NCI-H146 (cell line): ENCODE measurements around the gene RNF20.
"Not testable (repeated sequence)": the region's sequence is repeated elsewhere in the genome, so short reads cannot be mapped to it uniquely, and the experiment has no call there.

ENCODE experiments used
- DNase-seq: peaks from one replicate; lab custom pipeline; 2025; lab: John Stamatoyannopoulos, UW

The RNF20 gene

DNA sequence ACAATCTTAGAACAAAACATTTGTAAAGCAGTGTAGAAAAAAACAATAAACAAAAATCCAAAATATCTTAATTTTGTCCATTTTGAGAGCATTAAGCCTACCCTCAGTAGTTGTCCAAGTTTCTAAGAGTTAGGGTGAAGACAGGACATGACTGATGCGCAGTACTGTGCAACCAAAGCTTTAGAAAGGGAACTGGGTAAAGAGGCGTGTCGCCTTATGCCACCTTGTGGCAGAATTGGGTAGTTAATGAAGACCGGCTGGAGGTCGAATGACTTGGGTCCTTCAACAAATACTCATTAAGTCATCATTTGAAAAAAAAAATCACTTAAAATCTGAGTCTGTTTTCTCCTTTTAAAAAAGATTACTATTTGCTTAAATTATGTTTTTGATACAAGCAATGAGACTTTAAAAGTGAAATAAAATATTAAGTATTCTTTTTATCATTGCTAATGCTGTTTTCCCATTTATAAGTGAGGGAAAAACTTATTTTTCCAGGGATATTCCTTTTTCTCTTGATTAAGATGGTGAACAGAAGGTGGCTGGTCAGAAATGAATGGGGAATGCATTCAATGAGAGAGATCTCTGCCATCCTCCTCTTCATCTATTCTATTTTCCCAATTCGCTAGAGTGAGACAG lies 3.5 kb upstream of the RNF20 start:
- DNase-seq: peak; percentile 46

- DNase-seq: no peak
Observed at GRCh38 chr9:101536351-101536750, 2.7 kb downstream of the RNF20 start.

GRCh38 chr9:101536938-101537337 lies 3.3 kb downstream of the RNF20 start:
- DNase-seq: no peak

- no peak for DNase-seq
Observed at GRCh38 chr9:101540069-101540468, 6.4 kb downstream of the RNF20 start.

DNA sequence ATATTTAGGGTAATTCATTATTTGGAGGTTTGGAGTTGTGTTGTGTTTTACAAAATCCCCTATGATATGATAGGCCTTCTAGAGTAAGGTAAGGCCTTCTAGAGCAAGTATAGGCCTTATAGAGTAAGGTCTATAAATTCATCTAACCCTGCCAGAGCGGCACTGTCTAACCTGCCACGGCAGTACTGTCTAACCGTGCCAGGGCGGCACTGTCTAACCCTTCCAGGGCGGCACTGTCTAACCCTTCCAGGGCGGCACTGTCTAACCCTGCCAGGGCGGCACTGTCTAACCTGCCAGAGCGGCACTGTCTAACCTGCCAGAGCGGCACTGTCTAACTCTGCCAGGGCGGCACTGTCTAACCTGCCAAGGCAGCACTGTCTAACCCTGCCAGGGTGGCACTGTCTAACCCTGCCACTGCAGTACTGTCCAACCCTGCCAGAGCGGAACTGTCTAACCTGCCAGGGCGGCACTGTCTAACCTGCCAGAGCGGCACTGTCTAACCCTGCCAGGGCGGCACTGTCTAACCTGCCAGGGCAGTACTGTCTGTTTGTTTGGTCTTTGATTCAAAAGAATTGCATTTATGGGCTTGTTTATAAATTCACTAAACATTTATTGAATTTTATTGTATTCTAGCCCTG lies 9.6 kb downstream of the RNF20 start:
- DNase-seq: no peak

DNA sequence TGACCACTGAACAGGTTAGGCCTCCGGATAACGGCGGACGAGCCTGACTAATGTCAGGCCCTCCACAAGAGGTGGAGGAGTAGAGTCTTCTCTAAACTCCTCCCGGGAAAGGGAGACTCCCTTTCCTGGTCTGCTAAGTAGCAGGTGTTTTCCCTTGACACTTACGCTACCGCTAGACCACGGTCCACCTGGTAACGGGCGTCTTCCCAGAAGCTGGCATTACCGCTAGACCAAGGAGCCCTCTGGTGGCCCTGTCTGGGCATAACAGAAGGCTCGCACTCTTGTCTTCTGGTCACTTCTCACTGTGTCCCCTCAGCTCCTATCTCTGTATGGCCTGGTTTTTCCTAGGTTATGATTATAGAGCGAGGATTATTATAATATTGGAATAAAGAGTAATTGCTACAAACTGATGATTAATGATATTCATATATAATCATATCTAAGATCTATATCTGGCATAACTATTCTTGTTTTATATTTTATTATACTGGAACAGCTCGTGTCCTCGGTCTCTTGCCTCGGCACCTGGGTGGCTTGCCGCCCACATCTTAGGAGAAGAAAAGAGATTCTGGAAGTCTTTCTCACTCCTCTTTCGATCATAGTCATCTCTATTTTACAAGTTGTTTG lies 15.9 kb downstream of the RNF20 start:
- DNase-seq: not testable (repeated sequence)

DNA sequence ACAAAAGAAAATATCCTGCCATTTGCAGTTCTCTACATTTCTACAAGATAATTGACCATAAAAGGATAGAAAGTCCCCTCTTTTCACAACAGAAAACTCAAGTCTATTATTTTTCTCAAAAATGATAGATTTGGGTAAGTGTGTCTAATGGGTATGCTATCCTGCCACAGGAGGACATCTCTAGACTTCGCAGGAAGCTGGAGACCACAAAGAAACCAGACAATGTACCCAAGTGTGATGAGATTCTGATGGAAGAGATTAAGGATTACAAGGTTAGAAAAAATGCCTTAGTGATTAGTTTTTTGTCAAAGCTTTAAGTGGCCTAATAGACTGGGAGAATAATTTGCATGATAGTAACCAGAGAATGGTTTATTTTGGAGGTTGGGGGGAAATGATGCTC lies 28.1 kb downstream of the RNF20 start:
- DNase-seq: no peak

- no peak for DNase-seq
Observed at GRCh38 chr9:101562966-101563365, 29.3 kb downstream of the RNF20 start.

- DNase-seq: no peak
Observed at GRCh38 chr9:101564252-101564651, 30.6 kb downstream of the RNF20 start.

- no peak for DNase-seq
Observed at GRCh38 chr9:101566904-101567724, 33.5 kb downstream of the RNF20 start.

DNA sequence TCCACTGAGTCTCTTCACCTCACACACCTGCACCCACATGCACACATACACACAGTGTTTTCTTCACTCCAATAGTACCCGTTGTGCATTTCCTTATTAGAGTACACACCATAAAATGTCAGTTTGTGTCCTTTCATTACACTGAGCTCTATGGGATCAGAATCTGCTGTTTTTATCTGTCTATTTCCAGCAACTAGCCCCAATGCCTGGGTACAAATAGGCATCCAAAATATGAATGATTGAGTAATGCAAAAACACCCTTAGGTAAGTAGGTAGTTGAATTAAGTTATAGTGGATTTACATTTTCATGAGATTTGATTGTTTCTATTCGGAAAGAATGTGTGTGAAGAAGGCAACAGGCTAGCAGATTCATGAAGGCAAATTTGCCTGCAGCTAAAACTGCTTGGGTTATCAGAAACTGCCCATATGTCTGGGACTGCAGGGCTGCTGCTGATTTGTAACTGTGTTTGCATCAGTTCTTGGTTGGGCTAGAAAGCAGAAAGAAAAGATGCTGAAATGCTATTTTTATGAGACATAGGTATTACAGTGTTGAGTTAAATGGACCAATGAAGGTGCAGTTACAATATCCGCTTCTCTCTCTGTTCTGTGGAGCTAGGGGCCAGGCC lies 34.2 kb downstream of the RNF20 start:
- no peak for DNase-seq

DNA sequence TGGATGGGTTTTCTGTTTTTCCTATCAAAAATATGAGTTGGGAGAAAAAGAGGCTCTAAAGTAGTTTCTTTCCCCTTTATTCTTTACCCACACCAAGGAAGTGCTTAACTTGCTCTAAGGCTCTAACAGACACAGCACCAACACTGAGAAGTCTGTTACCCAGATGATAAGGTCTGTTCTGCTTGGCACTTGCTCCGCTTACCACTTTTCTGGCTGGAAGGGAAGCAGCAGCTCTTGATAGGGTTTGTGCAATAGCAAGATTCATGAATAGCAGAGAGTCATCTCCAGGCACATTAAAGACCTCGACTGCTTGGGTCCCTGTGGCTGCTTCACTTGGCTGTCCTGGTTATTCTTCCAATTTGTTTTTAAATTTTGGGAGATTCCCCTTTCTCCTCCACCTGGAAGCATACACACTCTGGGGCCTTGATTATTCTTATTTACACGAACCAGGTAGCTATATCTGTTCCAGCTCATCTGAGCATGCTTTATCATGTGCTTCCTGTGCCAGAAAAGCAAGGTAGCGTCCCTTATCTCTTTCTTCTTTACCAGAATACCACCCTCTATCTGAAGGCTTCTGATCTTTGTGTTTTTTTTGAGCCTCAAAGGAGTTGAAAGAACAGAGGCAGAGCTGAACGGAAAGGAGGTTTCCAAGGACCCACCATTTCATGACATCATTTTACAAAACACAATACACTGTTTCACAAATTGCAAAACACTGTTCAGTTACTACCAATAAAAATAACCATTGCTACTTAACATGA lies 36.3 kb downstream of the RNF20 start:
- DNase-seq: no peak

DNA sequence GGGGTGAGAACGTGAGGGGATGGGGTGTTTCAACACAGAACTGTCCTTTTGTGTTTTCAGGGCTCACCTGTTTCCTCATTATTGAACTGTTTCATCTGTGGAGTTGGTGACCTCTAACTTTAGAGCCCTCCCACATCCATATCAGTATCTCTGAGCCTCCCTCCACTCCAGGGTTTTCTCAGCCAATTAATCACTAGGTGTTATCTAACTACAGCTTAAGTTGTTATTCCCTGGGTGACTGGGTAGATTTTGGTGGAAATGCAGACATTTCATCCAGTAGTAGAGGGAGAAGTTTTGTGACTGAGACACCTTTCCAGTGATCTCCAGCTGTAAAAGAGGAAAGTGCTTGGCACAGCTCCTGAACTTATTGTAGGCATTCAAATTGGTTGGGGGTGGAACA lies 37.5 kb downstream of the RNF20 start:
- no peak for DNase-seq

DNA sequence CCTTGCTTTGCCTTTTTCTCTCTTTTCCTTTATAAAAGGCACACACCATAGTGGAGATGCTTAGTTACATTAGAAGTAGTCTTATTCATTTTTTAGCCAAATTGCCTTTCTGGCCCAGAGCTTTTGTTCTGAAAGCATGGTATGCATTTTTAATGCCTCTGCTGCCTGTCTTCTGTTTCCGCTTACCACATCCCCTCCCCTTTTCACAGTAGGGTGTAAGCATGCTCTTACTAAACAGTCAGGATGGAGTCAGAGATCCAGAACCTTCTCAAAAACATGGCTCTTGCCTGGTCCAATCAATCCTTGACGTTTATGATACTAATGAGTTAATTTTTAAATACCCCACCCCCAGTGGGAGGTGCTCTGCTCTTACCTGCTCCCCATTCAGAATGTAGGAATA lies 38.7 kb downstream of the RNF20 start:
- DNase-seq: no peak

DNA sequence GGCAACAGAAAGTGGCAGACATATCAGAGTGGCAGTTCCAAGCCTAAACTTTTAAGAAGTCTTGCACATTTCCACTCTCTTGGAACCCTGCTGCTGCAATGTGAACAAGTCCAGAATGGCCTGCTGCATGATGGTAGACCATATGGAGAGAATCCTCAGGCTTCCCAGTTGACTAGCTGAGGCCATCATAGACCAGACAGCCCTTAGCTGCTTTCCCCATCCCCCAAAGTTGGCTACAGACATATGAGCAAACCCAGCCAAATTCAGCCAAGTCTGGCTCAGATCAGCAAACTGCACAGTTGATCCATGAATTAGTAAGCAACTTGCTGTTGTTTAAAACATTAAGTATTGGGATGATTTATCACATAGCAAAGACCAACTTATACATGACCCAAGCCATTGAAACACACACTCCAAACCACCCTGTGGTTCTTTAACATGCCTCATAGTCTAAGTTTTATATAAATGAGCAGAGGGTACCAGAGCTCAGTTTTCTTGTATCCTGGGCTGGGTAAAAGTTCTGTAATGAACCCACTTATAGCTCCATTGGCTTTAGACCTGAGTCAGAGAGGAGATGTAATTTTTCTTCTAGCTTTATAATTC lies 41.2 kb downstream of the RNF20 start:
- no peak for DNase-seq

GRCh38 chr9:101578378-101578777 lies 44.7 kb downstream of the RNF20 start:
- DNase-seq: peak; percentile 25

GRCh38 chr9:101579711-101580545 lies 46.3 kb downstream of the RNF20 start:
- no peak for DNase-seq

DNA sequence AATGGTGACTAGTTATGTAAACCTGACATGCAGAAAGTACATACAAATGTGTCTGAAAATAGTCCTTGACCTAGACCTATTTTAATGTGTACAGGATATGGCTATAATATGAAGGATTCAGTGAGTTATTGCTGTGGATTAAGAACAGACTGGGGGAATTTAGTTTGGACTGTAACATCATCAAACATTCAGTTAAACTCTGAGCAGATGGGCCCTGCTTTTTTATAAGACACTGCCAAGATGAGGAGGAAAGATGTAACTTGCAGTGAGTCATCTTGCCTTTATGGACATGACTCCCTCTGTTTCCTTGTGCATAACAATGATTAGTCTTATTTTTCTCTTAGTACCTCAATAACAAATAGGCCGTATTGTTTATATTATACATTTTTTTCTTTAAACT lies 48.9 kb downstream of the RNF20 start:
- no peak for DNase-seq

DNA sequence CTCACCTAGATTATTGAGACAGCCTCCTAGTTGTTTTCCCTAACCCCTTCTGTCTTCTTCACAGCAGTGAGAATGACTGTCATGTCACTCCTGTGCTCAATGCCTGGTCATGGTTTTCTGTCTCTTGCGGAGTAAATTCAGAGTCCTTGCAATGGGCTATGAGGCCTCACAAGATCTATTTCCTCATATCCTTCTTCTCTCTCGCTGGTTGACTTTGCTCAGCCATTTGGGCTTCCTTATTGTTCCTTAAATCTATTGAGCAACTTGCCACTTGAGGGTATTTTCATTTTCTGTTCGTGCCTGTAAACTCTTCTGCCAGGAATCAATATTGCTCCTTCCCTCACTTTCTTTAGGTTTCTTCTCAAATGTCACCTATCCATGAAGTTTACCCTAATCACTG lies 52.1 kb downstream of the RNF20 start:
- no peak for DNase-seq

- no peak for DNase-seq
Observed at GRCh38 chr9:101586651-101587050, 53.0 kb downstream of the RNF20 start.
